T-helper 17 cell (primary cell): ENCODE measurements around the gene MPLKIP. TPM values are rescaled to one million over a fixed set of nuclear protein-coding genes. Genes with fewer than 3 reads are reported as not detected.

Source experiments
- total RNA-seq, 4 donors: library from RNA in 2 of 4; stranded (reverse) in 2 of 4; gene quantifications; one replicate each; pipeline ENCODE4 v1.2.3 and lab custom pipeline; 2022 to 2026

MPLKIP gene
- total RNA-seq, 2 donors from 2014 or later = 12.0 to 17.3 TPM

Other genes starting within 250 kb of the MPLKIP start
- 100 to 1,000 TPM; 116 to 136 TPM for gene CDK13, start 184.4 kb downstream of the MPLKIP start, total RNA-seq
- 1 to 10 TPM in 1 of 2 donors, under 1 TPM in 1; 0.68 to 2.5 TPM for gene SUGCT, start 383 bp upstream of the MPLKIP start, total RNA-seq